Activated naive CD4-positive, alpha-beta T cell (primary cell): ENCODE results near the gene DRAM2.
A peak's percentile ranks its signal among the peaks of the same experiment; 100 is the strongest.
"Not testable (repeated sequence)": the region's sequence is repeated elsewhere in the genome, so short reads cannot be mapped to it uniquely, and the experiment has no call there.

ENCODE experiments used
- DNase-seq, 4 experiments: peaks; one replicate each; lab custom pipeline; 2025; lab: John Stamatoyannopoulos, UW

DRAM2 gene

DNA sequence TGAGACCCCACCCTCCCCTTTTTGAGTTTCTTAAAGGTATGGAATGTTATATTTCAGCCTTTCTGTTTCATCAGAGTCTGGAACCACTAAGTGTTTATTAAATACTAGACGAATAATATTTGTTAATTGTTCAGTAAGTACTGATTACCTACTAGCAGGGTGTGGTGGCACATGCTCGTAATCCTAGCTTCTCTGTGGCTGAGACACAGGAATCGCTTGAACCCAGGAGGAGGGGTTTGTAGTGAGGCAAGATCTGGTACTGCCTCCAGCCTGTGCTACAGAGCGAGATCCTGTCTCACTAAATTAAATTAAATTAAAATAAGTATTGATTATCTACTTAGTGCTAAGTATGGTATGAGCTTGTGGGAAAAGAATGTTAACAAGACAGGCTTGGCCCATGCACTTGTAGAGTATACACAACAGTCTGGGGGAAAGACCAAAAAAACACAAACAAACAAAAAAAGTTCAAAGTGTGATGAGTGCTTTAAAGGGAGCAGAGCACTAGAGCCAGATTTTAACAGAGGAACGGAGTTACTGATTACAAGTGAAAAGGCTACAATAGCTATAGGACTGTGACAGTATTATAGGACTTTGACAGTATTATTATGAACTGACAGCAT, 2.6 kb upstream of the DRAM2 start:
- no peak for DNase-seq

DNA sequence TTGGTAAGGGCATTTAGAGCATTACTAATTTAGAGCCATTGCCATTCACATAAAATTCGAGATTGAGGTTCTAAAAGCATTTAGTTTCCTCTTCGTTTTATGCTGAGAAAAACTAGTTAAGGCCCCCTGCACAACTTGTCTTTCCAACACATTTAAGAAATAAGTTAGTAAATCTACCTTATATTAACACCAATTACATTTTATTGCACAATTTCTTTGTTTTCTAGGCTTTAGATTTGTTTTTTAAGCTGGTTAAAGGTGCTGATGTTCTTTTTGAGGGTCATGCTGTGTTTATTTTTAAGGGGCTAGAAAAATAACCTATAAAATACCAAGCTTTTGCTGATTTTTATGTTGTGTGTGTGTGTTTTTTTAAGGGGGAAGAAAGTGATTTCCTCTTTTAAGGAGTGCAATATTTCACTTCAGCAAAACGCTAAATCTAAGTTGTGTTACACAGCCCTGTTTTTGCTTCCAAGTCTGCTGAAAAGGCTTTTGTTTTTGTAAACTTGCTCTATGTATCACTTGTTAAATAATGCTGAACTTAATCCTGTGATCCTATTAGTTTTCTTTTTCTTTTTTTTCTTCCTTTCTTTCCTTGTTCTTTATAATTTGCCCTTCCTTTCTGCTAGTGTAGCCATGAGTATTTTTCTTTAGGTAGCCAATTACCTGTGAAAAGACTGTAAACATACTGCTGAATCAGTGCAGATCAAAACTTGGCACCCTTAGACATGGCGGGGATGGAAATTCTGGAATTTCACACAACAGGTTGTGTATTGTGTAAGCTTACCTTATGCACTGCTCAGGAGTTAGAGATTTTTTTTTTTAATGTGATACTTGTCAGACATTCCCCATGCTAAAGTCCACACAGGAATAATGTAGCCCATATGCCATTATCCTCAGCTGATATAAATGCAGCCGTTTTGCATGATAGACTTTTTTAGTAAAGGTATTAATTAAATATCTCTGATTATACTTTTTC, 1.6 kb upstream of the DRAM2 start:
- DNase-seq = no peak

DNA sequence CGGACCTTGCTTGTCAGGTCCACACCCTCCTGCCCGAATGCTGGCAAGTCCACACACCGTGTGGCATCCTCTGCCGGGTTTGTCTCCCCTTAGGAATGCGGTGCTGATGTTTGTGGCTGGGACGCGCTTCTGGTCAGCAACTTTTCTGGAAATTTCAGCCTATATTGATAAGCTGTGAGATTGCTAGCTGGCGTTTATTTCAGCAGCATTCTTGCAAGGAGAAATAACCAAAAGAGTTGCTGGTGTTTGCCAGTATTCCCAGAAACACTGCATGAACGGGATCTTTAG, 731 bp upstream of the DRAM2 start:
- DNase-seq = no peak

- DNase-seq = peak in 2 of 4 experiments; percentile 35 to 51
Observed at GRCh38 chr1:111139324-111139955, 453 bp downstream of the DRAM2 start.

DNA sequence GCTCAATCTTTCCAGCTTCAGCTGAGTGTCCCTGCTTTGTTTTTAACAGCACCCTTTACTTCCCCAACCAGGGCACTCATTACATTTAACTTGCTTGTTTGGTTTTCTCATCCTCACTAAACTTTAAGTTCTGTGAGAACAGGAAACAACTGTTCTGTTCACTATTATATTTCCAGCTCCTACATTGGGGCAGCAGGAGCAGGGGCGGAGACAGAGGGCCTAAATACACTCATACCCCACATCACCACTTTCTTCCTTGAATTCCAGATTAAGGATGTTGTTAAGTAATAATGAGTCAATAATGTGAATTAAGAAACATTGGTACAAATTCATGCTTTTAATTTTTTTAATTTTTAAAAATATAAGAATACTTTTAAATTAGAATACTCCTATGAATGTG, 6.0 kb downstream of the DRAM2 start:
- DNase-seq = no peak

GRCh38 chr1:111131693-111132092, 8.2 kb downstream of the DRAM2 start:
- no peak for DNase-seq

- no peak for DNase-seq
Observed at GRCh38 chr1:111129376-111129775, 10.5 kb downstream of the DRAM2 start.

- DNase-seq = no peak
Observed at GRCh38 chr1:111127923-111128643, 11.8 kb downstream of the DRAM2 start.

GRCh38 chr1:111126354-111126753, 13.5 kb downstream of the DRAM2 start:
- no peak for DNase-seq

DNA sequence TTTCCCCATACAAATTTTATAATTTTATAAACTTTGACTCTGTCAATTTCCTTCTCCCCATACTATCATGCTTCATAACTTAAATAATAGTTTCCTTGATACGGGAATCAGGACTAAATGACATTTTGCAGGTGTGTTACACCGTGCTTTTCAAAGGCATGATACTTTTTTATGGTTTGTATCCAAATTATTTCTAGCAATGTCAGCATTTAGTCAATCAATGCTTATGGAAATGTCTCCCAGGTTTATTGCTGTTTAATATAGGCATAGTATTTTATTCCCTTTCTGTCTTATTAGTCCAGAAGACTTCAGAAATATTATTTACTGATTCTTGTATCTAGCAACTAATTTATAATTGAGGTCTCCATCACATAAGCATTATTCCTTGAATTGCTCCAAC, 23.4 kb downstream of the DRAM2 start:
- no peak for DNase-seq

DNA sequence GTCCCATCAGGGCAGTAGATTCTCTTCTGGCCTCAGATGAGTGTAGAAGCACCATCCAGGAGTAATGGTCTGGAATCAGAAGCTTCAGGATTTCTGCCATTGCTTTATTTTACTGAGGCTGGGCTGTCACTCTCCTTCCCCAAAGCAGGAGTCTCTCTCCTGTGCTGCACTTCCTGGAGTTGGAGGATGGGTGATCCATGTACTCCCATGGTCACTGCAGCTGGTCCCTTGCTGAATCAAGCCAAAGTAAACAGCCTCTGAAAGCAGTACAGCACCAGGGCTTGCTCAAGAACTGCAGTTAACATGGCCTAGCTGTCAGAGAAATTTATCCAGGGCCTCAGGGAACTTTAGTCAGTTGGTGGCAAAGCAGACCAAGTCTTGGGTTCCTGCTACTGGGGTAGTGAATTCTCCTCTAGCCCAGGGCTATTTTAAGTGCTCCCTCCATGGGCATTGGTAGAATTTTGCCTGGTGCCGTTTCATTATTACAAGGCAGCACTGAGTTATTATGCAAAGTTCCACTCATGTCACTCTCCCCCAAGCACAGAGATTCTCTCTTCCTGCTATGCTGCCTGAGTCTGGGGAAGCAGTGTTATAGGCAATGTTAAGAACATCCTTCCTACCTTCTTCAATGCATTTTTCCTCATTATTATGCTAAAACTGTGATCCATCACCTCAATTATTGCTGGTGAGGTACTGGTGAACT, 29.5 kb downstream of the DRAM2 start:
- no peak for DNase-seq

- no peak for DNase-seq
Observed at GRCh38 chr1:111104981-111105380, 34.9 kb downstream of the DRAM2 start.

GRCh38 chr1:111101854-111102642, 37.8 kb downstream of the DRAM2 start:
- DNase-seq = no peak

- DNase-seq = no peak
Observed at GRCh38 chr1:111099289-111099688, 40.6 kb downstream of the DRAM2 start.

DNA sequence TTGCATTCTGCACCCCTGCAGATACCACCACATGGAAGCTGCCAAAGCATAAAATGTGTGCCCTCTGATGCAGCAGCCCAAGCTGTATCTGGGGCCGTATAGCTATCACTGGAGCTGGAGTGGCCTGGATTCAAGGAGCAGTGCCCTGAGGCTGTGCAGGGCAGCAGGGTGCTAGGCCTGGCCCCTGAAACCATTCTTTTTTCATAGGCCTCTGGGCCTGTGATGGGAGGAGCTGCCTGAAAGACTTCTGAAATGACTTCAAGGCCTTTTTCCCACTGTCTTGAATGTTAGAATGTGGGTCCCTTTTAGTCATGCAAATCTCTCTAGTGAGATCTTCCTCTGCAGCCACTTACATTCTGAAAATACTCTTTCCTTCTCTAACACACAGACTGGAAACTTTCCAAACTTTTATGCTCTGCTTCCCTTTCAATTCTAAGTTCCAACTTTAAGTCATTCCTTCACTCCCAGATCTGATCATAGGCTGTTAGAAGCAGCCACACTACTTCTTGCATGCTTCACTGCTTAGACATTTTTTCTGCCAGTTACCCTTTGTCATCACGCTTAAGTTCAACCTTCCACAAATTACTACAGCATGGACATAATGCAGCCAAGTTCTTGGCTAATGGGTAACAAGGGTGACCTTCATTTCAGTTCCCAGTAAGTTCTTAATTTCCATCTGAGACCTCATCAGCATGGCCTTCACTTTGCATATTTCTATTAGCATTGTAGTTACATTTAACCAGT, 42.4 kb downstream of the DRAM2 start:
- no peak for DNase-seq

DNA sequence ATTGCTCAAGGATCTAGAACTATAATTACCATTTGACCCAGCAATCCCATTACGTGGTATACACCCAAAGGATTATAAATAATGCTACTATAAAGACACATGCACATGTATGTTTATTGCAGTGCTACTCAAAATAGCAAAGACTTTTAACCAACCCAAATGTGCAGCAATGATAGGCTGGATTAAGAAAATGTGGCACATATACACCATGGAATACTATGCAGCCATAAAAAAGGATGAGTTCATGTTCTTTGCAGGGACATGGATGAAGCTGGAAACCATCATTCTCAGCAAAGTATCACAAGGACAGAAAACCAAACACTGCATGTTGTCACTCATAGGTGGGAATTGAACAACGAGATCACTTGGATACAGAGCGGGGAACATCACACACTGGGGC, 44.5 kb downstream of the DRAM2 start:
- DNase-seq = not testable (repeated sequence)

- no peak for DNase-seq
Observed at GRCh38 chr1:111089638-111090037, 50.3 kb downstream of the DRAM2 start.

- DNase-seq = no peak
Observed at GRCh38 chr1:111085676-111086075, 54.2 kb downstream of the DRAM2 start.

DNA sequence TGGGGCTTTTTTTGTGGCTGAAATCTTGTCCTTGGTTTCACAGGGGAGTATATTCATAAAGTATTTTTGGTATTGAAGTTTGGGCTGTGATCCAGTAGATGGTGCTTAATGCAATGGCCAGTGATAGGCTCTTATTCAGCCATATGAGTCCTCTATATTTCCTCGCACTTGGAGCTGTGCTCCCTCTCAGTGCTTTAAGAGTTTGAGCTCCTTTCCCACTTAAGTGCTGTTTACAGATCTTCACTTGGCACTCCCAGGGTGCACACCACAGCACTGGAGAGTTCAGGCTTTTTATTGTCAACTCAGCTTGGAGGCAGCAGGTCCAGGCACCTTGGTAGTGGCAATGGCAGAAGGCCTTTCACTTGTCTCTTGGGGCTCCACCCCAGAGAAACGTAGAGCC, 54.9 kb downstream of the DRAM2 start:
- DNase-seq = no peak
